GM10847 (cell line): ENCODE data around the gene MED1.

Experiments used
- POLR2A ChIP-seq: IDR thresholded peaks from 2 replicates; pipeline ENCODE4 v1.6.1; 2011; ENCODE audit not compliant: insufficient read length; ENCODE audit errors: extremely low read depth

MED1 gene

DNA sequence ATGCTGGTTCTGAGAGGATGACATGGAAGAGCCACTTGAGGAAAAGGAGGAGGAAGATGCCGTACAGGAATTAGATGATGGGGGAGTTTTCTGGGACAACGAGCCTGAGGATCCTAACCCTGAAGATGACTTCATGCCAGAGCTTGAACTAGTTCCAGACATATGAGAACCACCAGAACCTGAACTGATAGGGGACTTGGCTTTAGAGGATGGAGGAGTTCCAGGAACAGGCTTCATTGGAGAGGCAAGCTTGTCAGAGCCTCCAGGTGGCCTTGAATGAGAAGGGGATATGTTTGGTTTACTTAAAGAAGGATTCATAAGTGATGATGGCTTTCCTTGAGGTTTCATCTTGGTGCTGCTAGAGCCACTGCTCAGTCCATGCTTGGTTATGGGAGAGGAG lies 42.7 kb downstream of the MED1 start:
- no peak for TF ChIP-seq POLR2A

DNA sequence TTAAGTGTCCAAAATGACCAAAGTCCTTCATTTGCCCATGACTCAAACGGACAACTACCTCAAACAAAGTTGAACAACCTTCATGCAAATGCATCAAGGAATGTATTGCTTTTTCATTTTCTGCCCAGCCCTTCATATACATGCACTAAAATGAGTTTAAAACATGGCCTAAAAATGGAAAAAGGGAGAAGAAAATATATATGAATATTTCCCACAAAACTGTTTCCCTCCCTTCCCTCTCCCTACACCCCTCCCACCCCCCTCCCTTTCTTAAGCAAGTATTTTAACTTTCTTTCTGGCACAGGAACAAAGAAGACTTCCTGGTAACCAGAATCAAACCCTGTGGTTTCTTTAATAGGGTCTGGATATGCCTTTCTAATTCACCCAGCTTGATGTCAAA lies 44.1 kb downstream of the MED1 start:
- TF ChIP-seq POLR2A, result no peak

DNA sequence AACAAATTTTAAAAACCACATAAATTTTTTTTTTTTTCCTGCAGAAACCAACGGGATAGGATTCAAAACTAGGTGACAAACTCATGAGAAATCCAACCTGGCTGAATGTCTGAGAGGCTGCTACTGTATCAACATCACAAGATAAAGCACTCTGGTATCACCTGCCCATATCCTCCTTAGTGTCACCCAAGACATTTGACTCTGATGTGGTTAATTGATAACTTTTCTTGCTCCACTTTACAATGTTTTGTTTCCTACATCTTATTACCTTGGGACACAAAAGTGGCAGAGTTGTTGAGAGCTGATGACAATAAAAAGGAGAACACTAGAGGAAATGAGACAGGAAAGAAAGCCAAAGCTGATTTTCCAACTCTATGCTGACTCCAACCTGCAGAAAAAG lies 45.6 kb downstream of the MED1 start:
- TF ChIP-seq POLR2A, result no peak

DNA sequence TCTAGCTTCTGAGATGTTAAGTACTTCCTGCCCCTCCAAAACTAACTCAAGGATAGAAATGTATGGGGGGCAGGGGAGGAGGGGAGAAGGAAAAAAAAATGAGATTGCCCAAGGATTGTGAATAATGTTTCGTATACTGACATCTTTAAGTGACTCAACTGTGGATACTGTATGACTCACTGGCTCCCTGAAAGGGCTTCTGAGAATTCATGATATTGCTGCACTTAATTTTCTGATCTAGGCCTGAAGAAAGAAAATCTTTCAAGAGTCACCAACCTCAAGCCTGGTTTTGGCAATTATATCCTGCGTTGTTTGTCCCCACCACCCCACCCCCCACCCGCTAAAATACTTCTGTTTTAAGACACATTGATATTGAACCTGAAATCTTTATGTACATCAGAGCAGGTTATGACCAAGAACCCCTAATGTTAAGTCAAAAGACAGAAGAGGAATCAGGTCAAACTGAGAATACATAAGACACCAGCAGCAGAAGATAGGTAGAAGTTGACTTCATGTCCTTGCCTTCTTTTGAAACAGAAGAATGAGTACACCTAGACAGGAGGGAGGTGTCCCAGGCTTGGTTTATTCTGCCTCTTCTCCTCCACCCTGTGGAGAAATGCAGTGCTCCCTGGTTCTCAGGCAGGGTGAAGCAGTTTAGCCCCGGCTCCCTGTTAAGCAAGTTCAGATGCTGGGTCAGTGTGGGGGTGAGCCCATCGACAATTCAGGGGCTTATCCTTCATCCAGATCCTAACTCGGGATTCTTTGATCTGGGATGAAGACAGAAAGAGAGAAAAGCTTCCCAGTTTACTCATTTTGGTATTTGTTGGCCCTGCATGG lies 46.3 kb downstream of the MED1 start:
- no peak for TF ChIP-seq POLR2A

DNA sequence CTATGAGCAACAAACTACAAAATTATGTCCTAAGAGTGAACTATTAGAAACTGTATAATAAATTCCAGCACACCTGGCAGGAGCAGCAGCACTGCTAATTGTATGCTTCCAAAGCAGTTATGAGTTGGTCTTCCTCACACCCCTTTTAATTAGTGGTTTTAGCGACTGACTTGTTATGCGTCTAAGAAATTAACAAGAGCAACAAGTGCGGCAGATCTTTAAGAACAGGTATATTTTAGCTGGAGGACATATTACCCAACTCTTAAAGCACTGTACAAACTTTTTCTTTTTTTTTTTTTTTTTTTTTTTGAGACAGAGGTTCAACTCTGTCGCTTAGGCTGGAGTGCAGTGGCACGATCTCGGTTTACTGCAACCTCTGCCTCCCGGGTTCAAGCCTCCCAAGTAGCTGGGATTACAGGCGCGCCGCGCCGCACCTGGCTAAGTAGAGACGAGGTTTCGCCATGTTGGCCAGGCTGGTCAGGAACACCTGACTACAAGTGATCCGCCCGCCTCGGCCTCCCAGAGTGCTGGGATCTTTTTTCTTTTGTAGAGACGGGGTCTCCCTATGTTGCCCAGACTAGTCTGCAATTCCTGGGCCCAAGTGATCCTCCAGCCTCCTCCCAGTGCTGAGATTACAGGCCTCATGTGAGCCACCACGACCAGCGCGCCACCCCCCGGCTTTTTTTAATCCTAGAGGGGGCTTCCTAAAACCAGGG lies 48.0 kb downstream of the MED1 start:
- no peak for TF ChIP-seq POLR2A

DNA sequence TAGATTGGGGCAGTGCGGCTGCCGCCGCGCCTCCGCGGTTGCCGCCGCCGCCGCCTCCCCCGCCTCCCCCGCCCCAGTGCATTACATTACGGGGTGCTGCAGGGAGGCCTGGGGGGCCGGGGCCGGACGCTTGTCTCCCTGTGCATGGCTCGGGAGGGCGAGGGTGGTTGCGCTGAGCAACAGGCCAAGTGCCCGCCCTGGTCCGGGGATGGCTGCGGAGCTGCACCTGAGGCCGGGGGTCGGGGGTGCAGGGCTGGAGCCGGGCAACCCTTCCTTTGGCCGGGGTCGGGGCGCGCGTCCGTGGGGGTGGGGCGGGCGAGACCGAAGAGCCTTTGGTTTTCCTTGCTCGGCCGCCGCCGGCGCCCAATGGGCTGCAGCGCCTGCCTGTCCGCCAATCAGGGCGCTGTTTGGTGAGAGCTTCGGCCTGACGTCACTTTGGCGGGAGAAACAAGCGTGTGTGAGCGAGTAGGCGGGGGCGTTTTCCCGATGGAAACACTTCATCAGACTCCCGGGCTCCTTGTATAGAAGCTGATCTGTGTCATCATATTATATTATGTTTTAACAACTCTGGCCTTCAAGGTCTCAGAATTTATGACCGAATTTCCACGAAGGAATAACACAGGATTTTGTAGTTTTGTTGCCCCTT lies 48.7 kb downstream of the MED1 start:
- no peak for TF ChIP-seq POLR2A

DNA sequence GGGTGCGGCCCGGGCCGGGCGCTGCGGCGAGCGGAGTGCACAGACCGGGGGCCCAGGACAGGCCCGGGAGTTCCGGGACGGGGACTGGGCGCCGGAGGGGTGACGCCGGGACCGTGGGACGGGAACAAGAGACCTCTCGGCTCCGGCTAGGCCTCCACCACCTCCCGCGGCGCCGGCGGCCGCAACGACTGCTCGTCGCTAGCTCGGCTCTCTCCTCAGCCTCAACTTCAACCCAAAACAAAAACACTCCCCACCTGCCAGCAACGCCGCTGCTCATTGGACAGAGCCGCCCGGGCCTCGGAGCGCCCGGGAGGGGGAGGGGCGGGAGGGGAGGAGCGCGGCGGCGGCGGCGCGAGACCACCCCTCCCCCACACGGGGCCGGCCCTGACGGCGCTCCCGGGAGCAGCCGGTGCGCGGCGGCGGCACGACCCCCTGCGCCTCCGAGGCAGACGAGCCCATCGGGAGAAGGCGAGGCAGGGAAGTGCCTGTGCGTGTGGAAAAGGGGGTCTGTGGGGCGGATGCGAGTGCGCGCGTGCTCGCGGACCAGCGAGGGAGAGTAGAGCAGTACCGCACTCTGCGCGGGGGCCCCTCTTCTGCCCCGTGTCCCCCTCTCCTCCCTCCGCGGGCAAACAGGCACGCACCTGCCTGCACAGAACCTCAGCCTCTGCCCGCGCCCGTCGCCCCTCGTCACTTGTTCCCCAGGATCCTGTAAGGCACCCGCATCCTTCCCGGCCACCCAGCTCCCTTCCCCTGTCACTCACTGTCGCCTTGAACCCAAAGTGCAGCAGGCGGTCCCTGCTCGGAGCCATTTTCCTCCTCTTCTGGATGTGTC lies 49.4 kb downstream of the MED1 start, which contains the start of gene FBXL20:
TSS of gene FBXL20 (minus strand) at position 215 of the 832 bp plus-strand sequence. CDS start 224 bp downstream, outside the sequence.
- peak; percentile 35 for TF ChIP-seq POLR2A

DNA sequence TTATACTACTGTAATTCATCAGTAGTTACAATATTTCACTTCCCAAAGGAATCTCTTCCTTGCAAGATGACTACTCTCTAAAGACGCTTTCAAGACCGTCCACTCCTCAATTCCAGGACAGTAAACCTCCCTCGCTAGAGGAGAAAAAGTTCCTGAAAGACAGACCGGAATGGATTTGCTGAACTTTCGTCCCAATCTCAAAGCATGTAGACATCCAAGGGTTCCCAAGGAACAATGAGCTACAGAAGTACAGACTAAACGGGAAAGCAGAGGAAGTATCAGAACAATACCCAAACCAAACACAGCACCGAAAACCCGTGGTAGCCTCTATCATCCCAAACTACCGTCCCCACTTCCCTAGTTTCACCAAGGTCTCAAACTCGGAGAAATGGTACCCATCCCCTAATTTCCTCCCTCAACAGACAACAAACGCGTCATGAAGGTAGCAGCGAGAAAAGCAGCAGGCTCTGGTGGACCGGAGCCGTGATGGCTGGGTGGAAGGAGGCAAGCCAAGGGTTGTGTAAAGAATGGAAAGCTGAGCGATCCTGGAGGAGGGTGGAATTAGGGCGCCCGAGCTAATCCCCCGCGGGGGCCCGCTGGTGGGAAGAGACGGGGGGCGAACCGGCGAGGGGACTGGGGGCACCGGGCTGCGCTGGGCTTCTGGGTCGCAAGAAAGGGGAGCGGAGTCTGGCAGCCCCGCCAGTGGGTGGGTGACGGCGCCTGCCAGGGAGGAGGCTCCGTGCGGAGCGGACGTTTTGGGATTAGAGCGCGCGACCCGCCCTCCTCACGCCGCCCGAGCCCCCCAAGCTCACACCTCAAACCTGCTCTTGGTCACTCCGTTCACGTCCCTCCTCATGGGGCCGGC lies 50.3 kb downstream of the MED1 start:
- no peak for TF ChIP-seq POLR2A

DNA sequence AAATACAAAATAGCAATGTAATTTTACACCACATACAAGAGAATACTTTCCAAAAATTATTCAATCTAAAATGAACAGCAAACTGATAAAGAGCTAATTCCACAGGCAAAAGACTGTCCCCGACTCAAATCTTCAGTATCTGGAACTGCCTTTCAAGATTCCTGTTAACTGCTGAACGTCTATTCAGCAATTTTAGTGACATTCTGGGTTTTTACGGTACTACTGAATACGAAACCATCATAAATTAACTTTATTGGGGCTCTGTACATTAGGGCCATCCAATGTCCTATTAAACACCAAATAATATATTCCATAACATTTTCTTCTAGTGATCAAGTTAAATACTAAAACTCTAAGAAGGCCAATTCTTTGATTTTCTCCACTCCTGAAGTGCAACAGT lies 51.3 kb downstream of the MED1 start:
- TF ChIP-seq POLR2A, result no peak

DNA sequence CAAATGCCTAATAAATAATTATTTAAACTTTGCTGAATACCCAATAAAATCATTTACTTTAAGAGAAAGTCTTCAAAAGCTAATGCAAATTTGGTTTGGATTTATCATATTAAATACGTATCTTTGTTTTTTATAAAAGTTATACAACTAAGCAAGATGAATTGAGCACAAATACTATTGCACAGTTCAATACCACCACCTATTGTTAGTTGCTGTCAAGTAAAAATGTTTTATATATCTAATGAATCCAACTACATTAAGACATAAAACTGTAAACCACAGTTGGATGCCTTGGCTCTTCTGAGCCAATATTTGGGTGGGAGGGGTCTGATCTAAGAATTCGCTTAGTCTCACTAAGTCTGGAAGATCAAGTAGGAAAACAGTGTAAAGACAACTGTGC lies 57.3 kb downstream of the MED1 start:
- no peak for TF ChIP-seq POLR2A

DNA sequence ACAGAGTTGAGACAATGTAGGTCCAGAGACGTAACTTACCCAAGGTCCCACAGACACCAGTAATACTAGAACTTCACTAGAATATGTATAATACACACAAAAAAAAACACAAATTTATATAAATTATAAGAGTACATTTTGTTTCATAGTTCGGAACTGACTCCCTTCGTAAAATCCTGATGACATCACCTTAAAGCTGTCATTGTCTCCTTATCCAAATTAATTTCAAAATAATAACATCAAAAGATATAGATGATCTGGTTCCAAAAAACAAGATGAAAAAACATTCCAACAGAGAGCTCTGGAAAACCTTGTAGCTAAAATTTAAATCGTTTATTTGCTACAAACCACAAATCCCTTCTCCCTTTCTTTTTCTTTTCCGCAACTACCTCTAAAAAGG lies 59.6 kb downstream of the MED1 start:
- no peak for TF ChIP-seq POLR2A

DNA sequence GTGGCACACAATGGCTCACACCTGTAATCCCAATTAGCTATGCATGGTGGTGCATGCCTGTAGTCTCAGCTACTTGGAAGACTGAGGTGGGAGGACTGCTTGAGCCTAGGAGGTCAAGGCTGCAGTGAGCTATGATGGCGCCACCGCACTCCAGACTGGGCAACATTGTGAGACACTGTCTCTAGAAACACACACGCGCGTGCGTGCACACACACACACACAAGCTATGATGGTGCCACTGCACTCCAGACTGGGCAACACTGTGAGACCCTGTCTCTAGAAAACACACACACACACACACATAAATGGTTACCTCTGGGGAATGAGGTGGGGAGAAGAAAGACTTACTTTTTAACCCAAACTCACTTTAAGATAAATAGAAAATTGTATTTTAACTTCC lies 66.0 kb downstream of the MED1 start:
- no peak for TF ChIP-seq POLR2A

DNA sequence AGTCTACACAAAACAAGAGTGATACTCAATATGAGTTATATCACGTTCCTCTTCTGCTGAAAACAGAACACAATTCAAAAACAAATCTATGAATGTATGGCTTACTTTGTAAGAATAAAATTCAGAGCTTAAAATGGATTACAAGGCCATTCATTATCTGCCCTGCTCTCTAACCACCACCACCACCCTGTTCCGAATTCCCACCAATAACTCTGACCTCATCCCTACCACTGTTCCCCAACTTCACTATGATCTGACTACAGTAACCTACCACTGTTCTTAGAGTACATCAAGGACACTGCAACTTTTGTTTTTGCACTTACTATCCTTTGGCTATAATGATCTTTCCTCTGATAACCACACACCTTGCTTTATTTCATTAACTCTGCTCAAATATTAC lies 70.9 kb downstream of the MED1 start:
- no peak for TF ChIP-seq POLR2A

DNA sequence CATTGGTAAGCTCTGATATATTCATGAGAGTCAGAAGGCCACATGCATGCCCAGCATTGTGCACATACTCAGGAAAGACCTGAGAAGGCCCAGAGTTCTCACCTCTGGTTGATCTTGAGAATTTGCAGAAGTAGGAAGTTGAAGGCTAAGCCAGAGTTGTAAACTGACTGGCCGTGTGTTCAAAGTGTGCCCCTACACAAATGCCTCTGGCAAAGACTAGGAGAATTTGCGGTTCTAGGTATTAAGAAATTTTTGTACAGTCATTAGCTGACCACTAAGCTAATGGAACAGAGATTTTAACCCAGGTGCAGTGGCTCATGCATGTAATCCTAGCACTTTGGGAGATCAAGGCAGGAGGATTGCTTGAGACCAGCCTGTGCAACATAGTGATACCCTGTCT lies 74.6 kb downstream of the MED1 start:
- no peak for TF ChIP-seq POLR2A
